Left lobe of liver (tissue), 2 donors: ENCODE measurements around the gene HSD17B14. TPM values are rescaled to one million over a fixed set of nuclear protein-coding genes. Genes with fewer than 3 reads are reported as not detected.
"Not testable (repeated sequence)": the region's sequence is repeated elsewhere in the genome, so short reads cannot be mapped to it uniquely, and the experiment has no call there.

Source experiments
- ATAC-seq: fragments of 200-7000 bp; cut with Tn5 transposase; one replicate; pipeline ENCODE4 v1.9.1; 2020; ENCODE audit warnings: mild to moderate bottlenecking, moderate library complexity
- DNase-seq: peaks from one replicate; pipeline ENCODE4 v3.0.0-alpha.2; 2020; ENCODE audit warnings: low spot score
- total RNA-seq: library from RNA; stranded (reverse); gene quantifications from one replicate; pipeline ENCODE4 v1.2.1, GENCODE V29; 2021
- donor health status: DM: no; HTN: no; CAD: no; lungs with moderate emphysema.
- donor health status: DM: no; HTN: yes; CAD: no.

HSD17B14 gene
- 15.7 TPM for total RNA-seq

DNA sequence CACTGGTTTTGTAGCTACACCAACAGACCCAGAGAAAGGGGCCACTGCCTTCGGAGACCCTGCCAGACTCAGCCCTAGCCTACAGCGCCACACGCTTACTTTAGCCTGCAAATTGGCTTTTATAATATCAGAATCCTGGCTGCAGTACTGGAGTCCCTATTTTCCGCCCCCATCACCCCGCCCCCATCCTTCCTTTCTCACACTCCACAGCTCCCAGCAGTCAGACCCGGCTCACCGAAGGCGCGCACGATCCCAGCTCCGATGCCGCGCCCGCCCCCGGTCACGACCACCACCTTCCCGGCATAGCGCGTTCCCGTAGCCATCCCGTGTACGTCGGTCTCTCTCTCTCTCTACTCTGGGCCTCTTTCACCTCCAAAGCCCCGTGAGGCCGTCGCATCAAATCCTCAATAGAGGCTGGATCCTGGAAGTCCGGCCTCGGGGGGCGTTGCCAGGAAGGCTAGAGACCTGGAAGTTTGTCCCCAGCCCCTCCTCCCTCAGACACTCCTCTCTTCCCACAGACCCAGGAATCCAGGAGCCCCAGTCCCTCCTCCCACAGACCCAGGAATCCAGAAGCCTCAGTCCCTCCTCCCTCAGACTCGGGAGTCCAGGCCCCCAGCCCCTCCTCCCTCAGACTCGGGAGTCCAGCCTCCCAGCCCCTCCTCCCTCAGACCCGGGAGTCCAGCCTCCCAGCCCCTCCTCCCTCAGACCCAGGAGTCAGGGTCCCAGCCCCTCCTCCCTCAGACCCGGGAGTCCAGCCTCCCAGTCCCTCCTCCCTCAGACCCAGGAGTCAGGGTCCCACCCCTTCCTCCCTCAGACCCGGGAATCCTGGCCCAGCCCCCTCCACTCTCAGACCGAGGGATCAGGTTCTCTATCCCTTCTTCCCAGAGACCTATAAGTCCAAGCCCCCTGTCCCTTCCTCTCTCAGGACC is at the start of gene HSD17B14:
Gene HSD17B14, minus strand, starts transcription at position 403 of the 929 bp plus-strand sequence. Its CDS starts 80 bp downstream, at position 323.
- DNase-seq: peak; percentile 56
- peak; percentile 43 for ATAC-seq

DNA sequence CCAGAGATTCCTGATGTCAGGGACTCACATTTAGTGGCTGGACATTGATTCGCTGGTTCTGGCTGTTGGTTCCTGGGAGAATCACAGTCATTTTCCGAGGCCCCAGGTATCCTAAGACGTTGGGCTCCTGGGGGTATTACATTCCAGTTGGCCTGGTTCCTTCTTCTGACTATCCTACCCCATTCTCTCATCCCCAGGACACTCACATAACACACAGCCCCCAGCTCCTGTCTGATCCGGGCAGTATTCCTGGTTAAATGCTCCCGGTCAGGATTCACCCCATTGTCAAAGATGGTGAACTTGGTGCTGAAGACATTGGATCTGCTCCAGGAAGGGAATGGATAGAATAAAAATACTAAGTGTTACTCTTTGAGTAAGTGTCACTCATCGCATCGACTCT is 47.4 kb upstream of the HSD17B14 start:
- no peak for ATAC-seq
- no peak for DNase-seq

DNA sequence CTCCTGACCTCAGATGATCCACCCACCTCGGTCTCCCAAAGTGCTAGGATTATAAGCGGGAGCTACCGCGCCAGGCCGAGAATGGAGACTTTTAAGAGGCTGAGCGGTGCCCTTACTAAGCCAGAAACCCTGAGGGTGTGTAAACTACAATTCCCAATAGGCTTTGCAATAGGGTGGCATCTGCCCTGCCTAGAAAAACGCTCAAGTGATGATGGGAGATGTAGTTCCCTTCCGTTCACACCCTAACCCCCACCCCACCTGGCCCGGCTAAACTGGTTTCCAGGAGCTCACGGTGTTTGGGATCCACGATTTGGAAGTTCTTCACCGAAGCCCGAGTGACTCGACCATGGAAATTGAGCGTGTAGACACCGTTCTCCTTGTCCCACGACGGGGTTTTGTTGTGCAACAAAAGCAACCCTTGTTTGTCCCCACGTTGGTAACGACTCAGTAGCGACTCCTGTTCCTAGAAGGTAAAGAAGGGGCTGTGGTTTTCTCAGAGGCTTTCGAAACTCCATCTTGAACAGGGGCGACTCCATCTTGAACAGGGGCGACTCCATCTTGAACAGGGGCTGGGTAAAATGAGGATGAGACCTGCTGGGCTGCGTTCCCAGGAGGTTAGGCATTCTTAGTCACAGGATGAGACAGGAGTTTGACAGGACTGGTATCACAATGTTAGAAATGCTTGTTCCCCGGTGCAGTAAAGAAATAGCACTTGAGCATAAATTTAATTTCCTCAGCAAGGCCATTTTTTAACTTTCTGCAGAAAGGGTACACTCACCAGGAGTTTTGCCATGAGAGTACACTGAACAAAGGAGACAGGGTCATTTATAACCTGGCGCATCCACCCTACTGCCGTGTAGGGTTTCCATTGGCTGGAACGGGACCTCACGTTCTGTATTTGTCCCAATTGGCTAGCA is 45.7 kb upstream of the HSD17B14 start:
- ATAC-seq: peak; percentile 91
- no peak for DNase-seq

DNA sequence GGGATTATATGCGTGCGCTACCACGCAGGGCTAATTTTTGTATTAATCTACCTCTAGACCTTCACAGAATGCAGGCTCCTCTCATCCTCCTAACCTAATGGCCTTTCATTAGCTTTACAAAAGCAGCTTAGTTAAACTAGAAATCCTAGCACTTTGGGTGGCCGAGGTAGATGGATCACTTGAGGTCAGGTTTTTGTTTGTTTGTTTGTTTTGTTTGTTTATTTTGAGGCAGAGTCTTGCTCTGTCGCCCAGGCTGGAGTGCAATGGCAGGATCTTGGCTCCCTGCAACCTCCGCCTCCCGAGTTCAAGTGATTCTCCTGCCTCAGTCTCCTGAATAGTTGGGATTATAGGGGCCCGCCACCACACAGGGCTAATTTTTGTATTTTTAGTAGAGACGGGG is 43.4 kb upstream of the HSD17B14 start:
- DNase-seq, ATAC-seq: not testable (repeated sequence)

DNA sequence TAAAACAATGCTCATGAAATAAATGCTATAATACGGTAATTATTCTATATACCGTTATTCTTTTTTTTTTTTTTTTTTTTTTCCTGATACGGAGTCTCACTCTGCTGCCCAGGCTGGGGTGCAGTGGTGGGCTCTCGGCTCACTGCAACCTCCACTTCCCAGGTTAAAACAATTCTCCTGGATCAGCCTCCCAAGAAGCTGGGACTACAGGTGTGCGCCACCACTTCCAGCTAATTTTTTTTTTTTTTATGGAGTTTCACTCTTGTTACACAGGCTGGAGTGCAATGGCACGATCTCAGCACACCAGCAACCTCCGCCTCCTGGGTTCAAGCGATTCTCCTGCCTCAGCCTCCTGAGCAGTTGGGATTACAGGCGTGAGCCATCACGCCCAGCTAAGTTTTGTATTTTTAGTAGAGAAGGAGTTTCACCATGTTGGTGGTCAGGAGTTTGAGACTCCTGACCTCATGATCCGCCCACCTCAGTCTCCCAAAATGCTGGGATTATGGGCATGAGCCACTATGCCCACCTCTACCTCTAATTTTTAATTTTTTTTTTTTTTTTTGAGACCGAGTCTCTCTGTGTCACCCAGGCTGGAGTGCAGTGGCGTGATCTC is 42.8 kb upstream of the HSD17B14 start:
- DNase-seq (no peak), ATAC-seq (no peak)

DNA sequence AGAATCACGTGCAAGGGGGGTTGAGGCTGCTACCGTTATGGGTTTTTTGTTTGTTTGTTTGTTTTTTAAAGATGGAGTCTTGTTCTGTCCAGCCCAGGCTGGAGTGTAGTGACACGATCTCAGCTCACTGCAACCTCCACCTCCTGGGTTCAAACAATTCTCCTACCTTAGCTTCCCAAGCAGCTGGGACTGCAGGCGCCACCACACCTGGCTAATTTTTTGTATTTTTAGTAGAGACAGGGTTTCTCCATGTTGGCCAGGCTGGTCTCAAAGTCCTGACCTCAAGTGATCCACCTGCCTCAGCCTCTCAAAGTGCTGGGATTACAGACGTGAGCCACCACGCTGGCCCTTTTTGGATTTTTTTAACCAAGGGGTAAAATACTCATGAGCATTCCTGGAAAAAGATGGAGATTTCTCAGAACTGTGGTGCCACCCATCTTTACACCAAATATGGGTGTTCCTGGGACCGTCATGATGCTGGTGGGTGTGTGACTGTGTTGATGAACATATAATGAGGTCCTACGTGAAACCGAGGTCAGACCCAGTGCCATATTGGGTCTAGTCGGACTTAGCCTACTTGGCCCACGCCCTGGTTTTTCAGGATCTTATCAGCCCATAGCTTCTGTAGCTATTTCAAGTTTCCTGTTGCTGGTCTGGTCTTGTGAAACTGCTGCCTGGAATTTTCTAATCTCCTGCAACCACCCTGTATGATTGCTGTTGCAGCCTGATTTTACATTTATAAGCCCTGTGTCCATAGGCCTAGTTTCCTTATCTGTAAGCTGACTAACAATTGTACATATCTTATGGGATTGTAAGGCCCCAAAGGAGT is 42.1 kb upstream of the HSD17B14 start:
- no peak for ATAC-seq
- no peak for DNase-seq

DNA sequence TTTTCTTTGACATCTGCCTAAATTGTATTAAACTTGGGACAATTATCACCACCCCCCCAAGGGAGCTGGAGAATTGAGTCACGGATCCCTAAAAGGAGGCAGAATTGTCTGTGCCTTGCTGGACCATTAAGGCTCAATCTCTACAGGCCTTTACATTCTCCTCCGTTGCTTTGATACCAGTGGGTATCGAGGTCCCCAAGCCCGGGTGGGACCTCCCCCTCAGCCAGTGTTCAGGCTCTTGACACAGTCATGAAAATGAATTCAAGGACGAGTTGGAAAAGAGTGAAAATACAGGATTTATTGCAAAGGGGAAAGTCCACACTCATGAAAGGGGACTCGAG is 41.5 kb upstream of the HSD17B14 start:
- no peak for ATAC-seq
- no peak for DNase-seq

DNA sequence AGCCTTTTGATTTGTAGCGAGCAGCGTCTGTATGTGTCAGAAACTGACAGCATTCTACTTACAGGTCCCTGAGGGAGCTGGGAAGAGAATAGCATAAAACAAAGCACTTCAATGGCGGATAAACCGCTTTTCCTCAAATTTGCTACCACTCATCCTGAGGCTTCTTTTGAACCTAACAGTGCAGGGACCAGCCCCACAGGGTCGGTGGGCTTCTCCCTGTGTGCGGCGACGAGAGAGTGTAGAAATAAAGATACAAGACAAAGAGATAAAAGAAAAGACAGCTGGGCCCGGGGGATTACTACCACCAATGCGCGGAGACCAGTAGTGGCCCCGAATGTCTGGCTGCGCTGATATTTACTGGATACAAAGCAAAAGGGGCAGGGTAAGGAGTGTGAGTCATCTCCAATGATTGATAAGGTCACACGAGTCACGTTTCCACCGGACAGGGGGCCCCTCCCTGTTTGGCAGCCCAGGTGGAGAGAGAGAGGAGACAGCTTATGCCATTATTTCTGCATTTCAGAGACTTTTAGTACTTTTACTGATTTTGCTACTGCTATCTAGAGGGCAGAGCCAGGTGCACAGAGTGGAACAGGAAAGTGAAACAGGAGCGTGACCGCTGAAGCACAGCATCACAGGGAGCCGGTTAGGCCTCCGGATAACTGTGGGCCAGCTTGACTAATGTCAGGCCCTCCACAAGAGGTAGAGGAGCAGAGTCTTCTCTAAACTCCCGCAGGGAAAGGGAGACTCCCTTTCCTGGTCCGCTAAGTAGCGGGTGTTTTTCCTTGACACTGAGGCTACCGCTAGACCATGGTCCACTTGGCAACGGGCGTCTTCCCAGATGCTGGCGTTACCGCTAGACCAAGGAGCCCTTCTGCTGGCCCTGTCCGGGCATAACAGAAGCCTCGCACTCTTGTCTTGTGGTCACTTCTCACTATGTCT is 40.0 kb upstream of the HSD17B14 start:
- ATAC-seq, DNase-seq: not testable (repeated sequence)

DNA sequence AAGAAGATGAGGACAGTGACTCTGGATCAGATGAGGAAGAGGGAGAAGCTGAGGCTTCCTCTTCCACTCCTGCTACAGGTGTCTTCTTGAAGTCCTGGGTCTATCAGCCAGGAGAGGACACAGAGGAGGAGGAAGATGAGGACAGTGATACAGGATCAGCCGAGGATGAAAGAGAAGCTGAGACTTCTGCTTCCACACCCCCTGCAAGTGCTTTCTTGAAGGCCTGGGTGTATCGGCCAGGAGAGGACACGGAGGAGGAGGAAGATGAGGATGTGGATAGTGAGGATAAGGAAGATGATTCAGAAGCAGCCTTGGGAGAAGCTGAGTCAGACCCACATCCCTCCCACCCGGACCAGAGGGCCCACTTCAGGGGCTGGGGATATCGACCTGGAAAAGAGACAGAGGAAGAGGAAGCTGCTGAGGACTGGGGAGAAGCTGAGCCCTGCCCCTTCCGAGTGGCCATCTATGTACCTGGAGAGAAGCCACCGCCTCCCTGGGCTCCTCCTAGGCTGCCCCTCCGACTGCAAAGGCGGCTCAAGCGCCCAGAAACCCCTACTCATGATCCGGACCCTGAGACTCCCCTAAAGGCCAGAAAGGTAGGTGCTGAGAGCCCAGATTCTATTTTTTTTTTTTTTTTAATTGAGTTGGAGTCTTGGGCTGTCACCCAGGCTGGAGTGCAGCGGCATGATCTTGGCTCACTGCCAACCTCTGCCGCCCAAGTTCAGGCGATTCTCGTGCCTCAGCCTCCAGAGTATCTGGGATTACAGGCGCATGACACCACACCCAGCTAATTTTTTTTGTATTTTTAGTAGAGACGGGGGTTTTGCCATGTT is 38.2 kb upstream of the HSD17B14 start:
- ATAC-seq (no peak), DNase-seq (no peak)

DNA sequence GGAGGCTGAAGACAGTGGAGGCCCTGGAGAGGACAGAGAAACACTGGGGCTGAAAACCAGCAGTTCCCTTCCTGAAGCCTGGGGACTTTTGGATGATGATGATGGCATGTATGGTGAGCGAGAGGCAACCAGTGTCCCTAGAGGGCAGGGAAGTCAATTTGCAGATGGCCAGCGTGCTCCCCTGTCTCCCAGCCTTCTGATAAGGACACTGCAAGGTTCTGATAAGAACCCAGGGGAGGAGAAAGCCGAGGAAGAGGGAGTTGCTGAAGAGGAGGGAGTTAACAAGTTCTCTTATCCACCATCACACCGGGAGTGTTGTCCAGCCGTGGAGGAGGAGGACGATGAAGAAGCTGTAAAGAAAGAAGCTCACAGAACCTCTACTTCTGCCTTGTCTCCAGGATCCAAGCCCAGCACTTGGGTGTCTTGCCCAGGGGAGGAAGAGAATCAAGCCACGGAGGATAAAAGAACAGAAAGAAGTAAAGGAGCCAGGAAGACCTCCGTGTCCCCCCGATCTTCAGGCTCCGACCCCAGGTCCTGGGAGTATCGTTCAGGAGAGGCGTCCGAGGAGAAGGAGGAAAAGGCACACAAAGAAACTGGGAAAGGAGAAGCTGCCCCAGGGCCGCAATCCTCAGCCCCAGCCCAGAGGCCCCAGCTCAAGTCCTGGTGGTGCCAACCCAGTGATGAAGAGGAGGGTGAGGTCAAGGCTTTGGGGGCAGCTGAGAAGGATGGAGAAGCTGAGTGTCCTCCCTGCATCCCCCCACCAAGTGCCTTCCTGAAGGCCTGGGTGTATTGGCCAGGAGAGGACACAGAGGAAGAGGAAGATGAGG is 37.4 kb upstream of the HSD17B14 start:
- ATAC-seq (no peak), DNase-seq (no peak)

DNA sequence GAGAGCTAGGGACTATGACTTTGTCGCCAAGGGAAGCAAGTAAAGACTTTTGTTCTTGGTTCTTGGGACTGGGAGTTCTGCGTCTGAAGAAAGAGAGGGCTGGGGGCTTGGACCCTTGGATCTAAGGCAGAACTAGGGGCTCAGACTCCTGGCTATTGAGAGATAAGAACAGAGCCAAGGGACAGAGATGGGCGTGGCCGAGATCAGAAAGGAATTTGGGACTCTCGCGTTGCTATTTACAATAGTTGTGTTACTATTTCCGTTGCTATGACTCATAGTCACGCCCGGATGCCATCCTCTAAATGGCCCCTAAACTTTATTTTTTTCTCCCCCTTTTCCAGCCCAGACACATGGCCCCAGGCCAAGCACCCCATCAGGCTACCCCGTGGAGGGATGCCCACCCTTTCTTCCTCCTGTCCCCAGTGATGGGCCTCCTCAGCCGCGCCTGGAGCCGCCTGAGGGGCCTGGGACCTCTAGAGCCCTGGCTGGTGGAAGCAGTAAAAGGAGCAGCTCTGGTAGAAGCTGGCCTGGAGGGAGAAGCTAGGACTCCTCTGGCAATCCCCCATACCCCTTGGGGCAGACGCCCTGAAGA is 36.7 kb upstream of the HSD17B14 start:
- ATAC-seq (peak; percentile 52), DNase-seq (peak; percentile 76)

DNA sequence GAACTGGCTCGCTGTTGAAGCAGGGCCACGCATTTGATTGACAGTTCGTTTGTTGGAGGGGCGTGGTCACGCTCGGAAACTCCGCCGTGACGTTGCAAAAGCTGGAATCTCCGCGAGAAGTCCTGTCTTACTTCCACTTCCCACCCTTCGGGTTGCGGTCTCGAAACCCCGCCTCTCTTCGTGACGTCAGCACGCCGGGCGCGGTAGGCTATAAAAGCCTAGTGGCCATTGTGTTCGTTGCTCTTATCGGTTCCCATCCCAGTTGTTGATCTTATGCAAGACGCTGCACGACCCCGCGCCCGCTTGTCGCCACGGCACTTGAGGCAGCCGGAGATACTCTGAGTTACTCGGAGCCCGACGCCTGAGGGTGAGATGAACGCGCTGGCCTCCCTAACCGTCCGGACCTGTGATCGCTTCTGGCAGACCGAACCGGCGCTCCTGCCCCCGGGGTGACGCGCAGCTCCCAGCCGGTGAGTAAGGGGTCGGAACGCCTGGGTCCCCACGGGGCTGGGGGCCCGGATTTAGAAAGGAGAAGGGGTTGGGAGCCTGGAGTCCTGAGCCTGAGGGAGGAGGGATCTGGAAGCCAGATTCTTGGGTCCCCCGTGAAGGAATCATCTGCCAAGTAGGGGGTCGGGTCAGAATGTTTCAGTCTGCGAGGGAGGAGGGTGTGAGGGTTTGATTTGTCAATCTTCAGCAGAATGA is 36.0 kb upstream of the HSD17B14 start, which contains the start of gene PPP1R15A:
Gene PPP1R15A, plus strand, starts transcription at position 240 of the 702 bp plus-strand sequence. CDS start 813 bp downstream, outside the sequence.
- peak; percentile 81 for ATAC-seq
- DNase-seq: peak; percentile 99

DNA sequence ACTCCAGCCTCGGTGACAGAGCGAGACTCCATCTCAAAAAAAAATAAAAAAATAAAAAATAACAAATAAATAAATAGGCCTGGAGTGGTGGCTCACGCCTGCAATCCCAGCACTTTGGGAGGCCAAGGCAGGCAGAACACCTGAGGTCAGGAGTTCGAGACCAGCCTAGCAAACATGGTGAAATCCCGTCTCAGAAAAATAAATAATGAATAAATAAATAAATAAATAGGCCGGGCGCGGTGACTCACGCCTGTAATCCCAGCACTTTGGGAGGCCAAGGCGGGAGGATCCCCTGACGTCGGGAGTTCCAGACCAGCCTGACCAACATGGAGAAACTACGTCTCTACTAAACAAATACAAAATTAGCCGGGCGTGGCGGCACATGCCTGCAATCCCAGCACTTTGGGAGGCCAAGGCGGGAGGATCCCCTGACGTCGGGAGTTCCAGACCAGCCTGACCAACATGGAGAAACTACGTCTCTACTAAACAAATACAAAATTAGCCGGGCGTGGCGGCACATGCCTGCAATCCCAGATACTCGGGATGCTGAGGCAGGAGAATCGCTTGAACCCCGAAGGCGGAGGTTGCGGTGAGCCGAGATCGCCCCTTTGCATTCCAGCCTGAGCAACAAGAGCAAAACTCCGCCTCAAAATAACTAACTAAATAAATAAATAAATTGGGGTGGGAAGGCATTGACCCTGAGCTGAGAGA is 35.3 kb upstream of the HSD17B14 start:
- ATAC-seq: not testable (repeated sequence)

DNA sequence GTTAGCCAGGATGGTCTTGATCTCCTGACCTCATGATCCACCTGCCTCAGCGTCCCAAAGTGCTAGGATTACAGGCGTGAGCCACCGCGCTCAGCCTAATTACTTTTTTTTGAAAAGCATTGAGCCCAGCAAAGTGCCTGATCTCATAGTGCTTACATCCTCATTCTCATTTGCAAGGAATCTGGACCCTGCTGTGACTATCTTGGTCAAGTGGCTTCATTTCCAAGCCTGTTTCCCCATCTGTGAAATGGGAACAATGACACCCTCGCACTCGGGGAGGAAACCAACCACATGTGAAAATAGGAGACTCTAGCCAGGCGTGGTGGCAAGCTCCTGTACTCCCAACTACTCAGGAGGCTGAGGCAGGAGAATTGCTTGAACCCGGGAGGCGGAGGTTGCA is 33.8 kb upstream of the HSD17B14 start:
- no peak for ATAC-seq
- no peak for DNase-seq

More for the DNA sequence above, 35.3 kb upstream of the HSD17B14 start:
- not testable (repeated sequence) for DNase-seq

DNA sequence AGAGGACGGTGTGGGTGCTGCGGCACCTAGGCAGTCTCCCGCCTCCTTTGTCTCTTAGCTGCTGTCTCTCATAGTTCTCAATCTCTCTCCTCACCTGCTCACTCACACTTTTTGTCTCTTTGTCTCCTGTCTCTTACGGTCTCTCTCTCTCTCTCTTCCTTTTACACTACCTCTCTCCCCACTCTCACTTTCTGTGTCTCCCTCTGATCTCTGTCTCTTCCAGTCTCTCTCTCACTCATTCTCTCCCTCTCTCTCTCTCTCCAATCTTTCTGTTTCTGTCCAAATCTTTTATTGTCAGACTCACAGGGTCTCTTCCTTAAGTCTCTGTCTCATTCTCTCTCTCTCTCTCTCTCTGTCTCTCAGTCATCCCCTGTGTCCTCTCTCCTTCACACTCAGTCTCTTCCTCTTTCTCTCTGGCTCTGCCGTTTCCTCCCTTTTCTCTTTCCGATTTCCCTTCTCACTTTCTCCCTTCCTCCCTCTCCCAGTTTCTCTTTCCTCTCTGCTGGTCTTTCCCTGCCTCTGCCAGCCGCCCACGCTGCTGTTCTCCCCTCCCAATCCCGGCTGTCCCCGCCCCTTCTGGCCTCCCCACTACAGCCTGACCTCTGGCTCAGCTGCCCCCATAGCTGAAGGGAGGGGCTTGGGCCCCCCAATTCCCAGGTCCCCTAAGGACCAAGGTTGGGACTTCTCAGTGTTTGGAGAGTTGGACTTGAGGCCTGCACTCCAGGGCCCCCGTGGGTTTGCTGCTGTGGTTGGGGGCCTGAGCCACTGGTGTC is 32.0 kb upstream of the HSD17B14 start, which contains the start of gene PLEKHA4:
Gene PLEKHA4, minus strand, starts transcription at position 504 of the 773 bp plus-strand sequence. CDS start 997 bp downstream, outside the sequence.
- ATAC-seq: peak; percentile 59

More for the DNA sequence above, 32.0 kb upstream of the HSD17B14 start, which contains the start of gene PLEKHA4:
- peak; percentile 74 for DNase-seq
